Activated CD8-positive, alpha-beta T cell treated with anti-CD3 and anti-CD28 coated beads for 36 hours (primary cell): Measurements from ENCODE around the gene USP34. TPM values are rescaled to one million over a fixed set of nuclear protein-coding genes. Genes with fewer than 3 reads are reported as not detected.

Source experiments
- ATAC-seq: fragments of 200-7000 bp; cut with Tn5 transposase; one replicate; pipeline ENCODE4 v1.10.0; 2021; ENCODE audit warnings: mild to moderate bottlenecking, moderate library complexity
- CTCF ChIA-PET: fragments of 350-600 bp; sonication (Branson Sonifier 250); formaldehyde crosslinking; loops from one replicate; lab custom pipeline; 2021; ENCODE audit warnings: antibody characterized with exemption; lab: Charles Lee
- POLR2A ChIA-PET: fragments of 350-600 bp; sonication (Branson Sonifier 250); formaldehyde crosslinking; loops from one replicate; lab custom pipeline; 2021; ENCODE audit warnings: antibody characterized with exemption; lab: Charles Lee
- DNase-seq: peaks from one replicate; pipeline ENCODE4 v3.0.0-alpha.2; 2020
- H3K27ac Mint-ChIP-seq: one replicate; pipeline ENCODE4 v1.8.0; 2021; ENCODE audit warnings: mild to moderate bottlenecking, mixed read lengths
- H3K27me3 Mint-ChIP-seq: one replicate; pipeline ENCODE4 v1.8.0; 2021; ENCODE audit warnings: mixed read lengths
- H3K36me3 Mint-ChIP-seq: one replicate; pipeline ENCODE4 v1.8.0; 2021; ENCODE audit warnings: low read depth, mixed read lengths
- H3K4me1 Mint-ChIP-seq: one replicate; pipeline ENCODE4 v1.8.0; 2021; ENCODE audit warnings: low read depth, mixed read lengths
- H3K4me3 Mint-ChIP-seq: one replicate; pipeline ENCODE4 v1.8.0; 2021; ENCODE audit warnings: mild to moderate bottlenecking, moderate library complexity, mixed read lengths
- H3K9me3 Mint-ChIP-seq: one replicate; pipeline ENCODE4 v1.8.0; 2021; ENCODE audit warnings: mixed read lengths
- CTCF ChIP-seq: fragments of 200-600 bp; IDR thresholded peaks from one replicate; pipeline ENCODE4 v1.8.0; 2022; ENCODE audit warnings: antibody characterized with exemption, mild to moderate bottlenecking
- intact Hi-C: fragments of 100-400 bp; cut with micrococcal nuclease; formaldehyde crosslinking; loops from one replicate; pipeline ENCODE4 v1.10.0; 2022
- total RNA-seq, 2 experiments: library from RNA; stranded (reverse); gene quantifications; one replicate each; pipeline ENCODE4 v1.2.3, GENCODE V29; 2021

Gene USP34
- total RNA-seq, 2 experiments from 2014 or later: 69.0 to 71.3 TPM

- H3K36me3 Mint-ChIP-seq: peaks cover 50% of the 10 kb centered on the region
- intact Hi-C loops: no loop called here
Observed at GRCh38 chr2:61510674-61511671, 40.1 kb upstream of the USP34 start.

GRCh38 chr2:61504949-61505348 is 34.1 kb upstream of the USP34 start:
- H3K36me3 Mint-ChIP-seq: peaks cover 31% of the 10 kb centered on the region
- no peak overlapping the region for H3K27ac Mint-ChIP-seq
- no peak for ATAC-seq
- H3K9me3 Mint-ChIP-seq: no peaks in the 10 kb centered on the region
- intact Hi-C loops: no loop called here
- TF ChIP-seq CTCF: no peak
- H3K4me3 Mint-ChIP-seq: no peak overlapping the region
- DNase-seq: no peak
- peaks cover 13% of the 10 kb centered on the region for H3K4me1 Mint-ChIP-seq
- ChIA-PET CTCF (interaction anchor here (0.8 kb wide), 1 partner anchor 19 kb away, joined by 3 read pairs; no protein-coding TSS in a partner anchor), POLR2A (interaction anchor here (1.2 to 3.2 kb wide), 2 partner anchors 12 to 30 kb away, joined by 3 to 10 read pairs; no protein-coding TSS in a partner anchor)
- no peaks in the 10 kb centered on the region for H3K27me3 Mint-ChIP-seq

More at GRCh38 chr2:61510674-61511671, 40.1 kb upstream of the USP34 start:
- no peak for TF ChIP-seq CTCF
- Mint-ChIP-seq H3K27me3 (no peaks in the 10 kb centered on the region), H3K4me3 (no peak overlapping the region), H3K9me3 (no peaks in the 10 kb centered on the region), H3K4me1 (peaks cover 16% of the 10 kb centered on the region), H3K27ac (peak overlapping the region; percentile 34)
- ChIA-PET POLR2A (interaction anchor here (0.7 to 0.9 kb wide), 3 partner anchors 8 to 26 kb away, joined by 3 to 5 read pairs (median 3); no protein-coding TSS in a partner anchor), CTCF (no interaction called here)
- ATAC-seq: no peak
- DNase-seq: no peak

GRCh38 chr2:61499060-61499459 is 28.2 kb upstream of the USP34 start:
- TF ChIP-seq CTCF: no peak
- no peak overlapping the region for H3K27ac Mint-ChIP-seq
- H3K9me3 Mint-ChIP-seq: no peaks in the 10 kb centered on the region
- ChIA-PET CTCF (no interaction called here), POLR2A (interaction anchor here (1.0 kb wide), 1 partner anchor 10 kb away, joined by 3 read pairs; no protein-coding TSS in a partner anchor)
- no peak for ATAC-seq
- no peak overlapping the region for H3K4me3 Mint-ChIP-seq
- peaks cover 8% of the 10 kb centered on the region for H3K4me1 Mint-ChIP-seq
- intact Hi-C loops: no loop called here
- no peaks in the 10 kb centered on the region for H3K27me3 Mint-ChIP-seq
- no peak for DNase-seq
- peaks cover 44% of the 10 kb centered on the region for H3K36me3 Mint-ChIP-seq

GRCh38 chr2:61493523-61493942 is 22.6 kb upstream of the USP34 start:
- TF ChIP-seq CTCF: no peak
- intact Hi-C loops: no loop called here
- Mint-ChIP-seq H3K4me3 (no peak overlapping the region), H3K27me3 (no peaks in the 10 kb centered on the region), H3K9me3 (no peaks in the 10 kb centered on the region), H3K27ac (peak overlapping the region; percentile 76), H3K36me3 (peaks cover 54% of the 10 kb centered on the region), H3K4me1 (peaks cover 13% of the 10 kb centered on the region)
- ChIA-PET POLR2A (interaction anchor here (0.6 to 2.2 kb wide), 3 partner anchors 10 to 15 kb away, joined by 3 to 10 read pairs (median 4); no protein-coding TSS in a partner anchor), CTCF (interaction anchor here (0.9 to 1.5 kb wide), 2 partner anchors 67 to 87 kb away, joined by 3 to 7 read pairs; no protein-coding TSS in a partner anchor)
- ATAC-seq: peak; percentile 53
- peak; percentile 27 for DNase-seq
